Loucy (cell line): ENCODE data around the gene PET117.

Experiments
- EZH2phosphoT487 ChIP-seq: fragments of 200-600 bp; IDR thresholded peaks from 2 replicates; pipeline ENCODE4 v1.6.1; 2018; ENCODE audit warnings: antibody characterized with exemption, mild to moderate bottlenecking, moderate library complexity, borderline replicate concordance
- TF ChIP-seq, protein P1 (sequence below): fragments of 200-600 bp; sonication (generic); conservative IDR thresholded peaks from 2 replicates; pipeline ENCODE4 v1.5.1; 2014; ENCODE audit warnings: mild to moderate bottlenecking, antibody characterized with exemption, low read length

DNA sequence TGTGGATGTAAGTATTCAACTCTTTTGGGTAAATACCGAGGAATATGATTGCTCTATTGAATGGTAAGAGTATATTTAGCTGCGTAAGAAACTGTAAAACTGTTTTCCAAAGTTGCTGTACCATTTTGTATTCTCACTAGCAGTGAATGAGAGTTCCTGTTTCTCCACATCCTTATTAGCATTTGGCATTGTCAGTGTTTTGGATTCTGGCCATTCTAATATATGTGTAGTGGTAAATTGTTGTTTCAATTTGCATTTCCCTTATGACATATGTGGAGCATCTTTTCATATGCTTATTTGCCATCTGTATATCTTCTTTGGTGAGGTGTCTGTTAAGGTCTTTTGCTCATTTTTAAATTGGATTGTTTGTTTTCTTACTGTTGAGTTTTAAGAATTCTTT is 29.3 kb upstream of the PET117 start:
- TF ChIP-seq, protein P1, sequence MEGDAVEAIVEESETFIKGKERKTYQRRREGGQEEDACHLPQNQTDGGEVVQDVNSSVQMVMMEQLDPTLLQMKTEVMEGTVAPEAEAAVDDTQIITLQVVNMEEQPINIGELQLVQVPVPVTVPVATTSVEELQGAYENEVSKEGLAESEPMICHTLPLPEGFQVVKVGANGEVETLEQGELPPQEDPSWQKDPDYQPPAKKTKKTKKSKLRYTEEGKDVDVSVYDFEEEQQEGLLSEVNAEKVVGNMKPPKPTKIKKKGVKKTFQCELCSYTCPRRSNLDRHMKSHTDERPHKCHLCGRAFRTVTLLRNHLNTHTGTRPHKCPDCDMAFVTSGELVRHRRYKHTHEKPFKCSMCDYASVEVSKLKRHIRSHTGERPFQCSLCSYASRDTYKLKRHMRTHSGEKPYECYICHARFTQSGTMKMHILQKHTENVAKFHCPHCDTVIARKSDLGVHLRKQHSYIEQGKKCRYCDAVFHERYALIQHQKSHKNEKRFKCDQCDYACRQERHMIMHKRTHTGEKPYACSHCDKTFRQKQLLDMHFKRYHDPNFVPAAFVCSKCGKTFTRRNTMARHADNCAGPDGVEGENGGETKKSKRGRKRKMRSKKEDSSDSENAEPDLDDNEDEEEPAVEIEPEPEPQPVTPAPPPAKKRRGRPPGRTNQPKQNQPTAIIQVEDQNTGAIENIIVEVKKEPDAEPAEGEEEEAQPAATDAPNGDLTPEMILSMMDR: no peak
- no peak for TF ChIP-seq EZH2phosphoT487
